ENCODE results near the gene LAMA2. TPM values are rescaled to one million over a fixed set of nuclear protein-coding genes. Genes with fewer than 3 reads are reported as not detected.

LAMA2 gene
- total RNA-seq: 115 TPM
- long read RNA-seq, partial matches to known transcripts: 23 of 28 reads
- long read RNA-seq, other reads (novel, unspliced or antisense): 5 of 28 reads

- ATAC-seq (ENCODE audit: poor library complexity) (peak; percentile 97), DNase-seq (peak; percentile 92)
- intact Hi-C loops (cut with DNase I): no loop called here
Measured at GRCh38 chr6:128882991-128883611, at the start of gene LAMA2. TSS of gene LAMA2 (plus strand) at chr6:128883138. CDS start at chr6:128883246, 108 bp downstream.

GRCh38 chr6:128836761-128837160, 46.2 kb upstream of the LAMA2 start:
- ATAC-seq (ENCODE audit: poor library complexity) (no peak), DNase-seq (no peak)
- intact Hi-C loops (cut with DNase I): no loop called here

- intact Hi-C loops (cut with DNase I): no loop called here
- DNase-seq: no peak
- ATAC-seq (ENCODE audit: poor library complexity): no peak
Measured at GRCh38 chr6:128841518-128841917, 41.4 kb upstream of the LAMA2 start.

- no peak for ATAC-seq (ENCODE audit: poor library complexity)
- no peak for DNase-seq
- intact Hi-C loops (cut with DNase I): no loop called here
Measured at GRCh38 chr6:128844598-128844997, 38.3 kb upstream of the LAMA2 start.

GRCh38 chr6:128847431-128848210, 35.3 kb upstream of the LAMA2 start:
- intact Hi-C loops (cut with DNase I): no loop called here
- ATAC-seq (ENCODE audit: poor library complexity) (no peak), DNase-seq (no peak)

- intact Hi-C loops (cut with DNase I): no loop called here
- peak; percentile 93 for ATAC-seq (ENCODE audit: poor library complexity)
Measured at GRCh38 chr6:128848212-128848935, 34.6 kb upstream of the LAMA2 start.

GRCh38 chr6:128855581-128856085, 27.3 kb upstream of the LAMA2 start:
- ATAC-seq (ENCODE audit: poor library complexity) (no peak), DNase-seq (no peak)
- intact Hi-C loops (cut with DNase I): no loop called here

More at GRCh38 chr6:128848212-128848935, 34.6 kb upstream of the LAMA2 start:
- no peak for DNase-seq

- DNase-seq (no peak), ATAC-seq (ENCODE audit: poor library complexity) (no peak)
- intact Hi-C loops (cut with DNase I): no loop called here
Measured at GRCh38 chr6:128857806-128858205, 25.1 kb upstream of the LAMA2 start.

- intact Hi-C loops (cut with DNase I): no loop called here
- no peak for ATAC-seq (ENCODE audit: poor library complexity)
Measured at GRCh38 chr6:128860782-128861181, 22.2 kb upstream of the LAMA2 start.

GRCh38 chr6:128863983-128864382, 19.0 kb upstream of the LAMA2 start:
- no peak for ATAC-seq (ENCODE audit: poor library complexity)

More at GRCh38 chr6:128860782-128861181, 22.2 kb upstream of the LAMA2 start:
- DNase-seq: no peak

GRCh38 chr6:128870746-128871145, 12.2 kb upstream of the LAMA2 start:
- DNase-seq (no peak), ATAC-seq (ENCODE audit: poor library complexity) (no peak)
- intact Hi-C loops (cut with DNase I): no loop called here

More at GRCh38 chr6:128863983-128864382, 19.0 kb upstream of the LAMA2 start:
- no peak for DNase-seq
- intact Hi-C loops (cut with DNase I): no loop called here

- ATAC-seq (ENCODE audit: poor library complexity): no peak
- intact Hi-C loops (cut with DNase I): no loop called here
Measured at GRCh38 chr6:128874863-128875262, 8.1 kb upstream of the LAMA2 start.

GRCh38 chr6:128882560-128882959, 378 bp upstream of the LAMA2 start:
- ATAC-seq (ENCODE audit: poor library complexity) (peak; percentile 23), DNase-seq (no peak)
- intact Hi-C loops (cut with DNase I): no loop called here

More at GRCh38 chr6:128874863-128875262, 8.1 kb upstream of the LAMA2 start:
- DNase-seq: no peak

GRCh38 chr6:128883906-128884305, 968 bp downstream of the LAMA2 start:
- no peak for DNase-seq
- intact Hi-C loops (cut with DNase I): no loop called here

GRCh38 chr6:128885381-128885780, 2.4 kb downstream of the LAMA2 start:
- DNase-seq (no peak), ATAC-seq (ENCODE audit: poor library complexity) (no peak)
- intact Hi-C loops (cut with DNase I): no loop called here

More at GRCh38 chr6:128883906-128884305, 968 bp downstream of the LAMA2 start:
- no peak for ATAC-seq (ENCODE audit: poor library complexity)

- intact Hi-C loops (cut with DNase I): no loop called here
- ATAC-seq (ENCODE audit: poor library complexity) (no peak), DNase-seq (no peak)
Measured at GRCh38 chr6:128886706-128887105, 3.8 kb downstream of the LAMA2 start.

GRCh38 chr6:128888444-128889175, 5.7 kb downstream of the LAMA2 start:
- ATAC-seq (ENCODE audit: poor library complexity) (peak; percentile 70), DNase-seq (no peak)
- intact Hi-C loops (cut with DNase I): no loop called here

GRCh38 chr6:128889870-128890269, 6.9 kb downstream of the LAMA2 start:
- DNase-seq (no peak), ATAC-seq (ENCODE audit: poor library complexity) (peak; percentile 49)
- intact Hi-C loops (cut with DNase I): no loop called here

Measured in Right ventricle myocardium superior (tissue), 1 donor.